Muscle of back (tissue), 11 donors: ENCODE results near the gene ADGRF4. TPM values are rescaled to one million over a fixed set of nuclear protein-coding genes. Genes with fewer than 3 reads are reported as not detected.
"Not testable (repeated sequence)": the region's sequence is repeated elsewhere in the genome, so short reads cannot be mapped to it uniquely, and the experiment has no call there.

ENCODE experiments used
- DNase-seq, 3 donors: peaks; one replicate each; pipeline versions ENCODE4 v3.0.0 to v3.0.0-alpha.2; 2013
- polyA plus RNA-seq, 10 donors: library from polyadenylated mRNA; unstranded; fragments of 120-200 nt; gene quantifications; one replicate each; pipeline ENCODE4 v1.2.1, GENCODE V29; 2013; ENCODE audit not compliant: insufficient read length in 10 of 10

ADGRF4 gene
- polyA plus RNA-seq, 10 donors: 0.07 to 1.1 (median 0.09) TPM; not detected in 5

DNA sequence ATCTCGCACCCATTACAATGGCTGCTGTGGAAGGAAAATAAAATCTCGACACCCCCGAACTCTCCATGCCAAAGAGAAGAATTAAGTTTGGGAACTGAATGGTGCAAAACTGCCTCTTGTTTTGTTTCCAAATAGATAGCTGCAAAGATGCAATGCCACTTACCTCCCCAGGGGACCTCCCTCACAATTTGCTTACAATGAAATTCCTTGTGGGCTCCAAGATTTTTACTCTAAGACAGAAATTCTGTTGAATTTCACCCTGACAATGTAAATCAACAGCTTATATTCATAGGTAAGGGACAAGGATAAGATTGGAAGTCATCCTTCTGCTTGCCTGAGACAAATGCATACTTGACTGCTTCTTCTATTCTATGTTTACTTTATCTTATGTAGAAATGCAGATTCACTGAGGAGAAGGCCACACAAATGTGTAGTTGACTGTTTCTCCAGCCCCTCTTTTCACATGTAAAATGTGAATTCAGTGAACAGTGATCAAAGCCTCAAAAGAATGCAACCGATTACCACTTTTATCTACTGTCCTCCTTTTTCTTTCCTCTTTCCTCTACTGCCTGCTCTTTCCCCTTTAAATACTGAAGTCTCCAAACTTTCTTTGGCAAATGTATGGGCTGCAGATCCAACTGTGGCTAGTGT lies 36.6 kb downstream of the ADGRF4 start:
- DNase-seq: no peak

DNA sequence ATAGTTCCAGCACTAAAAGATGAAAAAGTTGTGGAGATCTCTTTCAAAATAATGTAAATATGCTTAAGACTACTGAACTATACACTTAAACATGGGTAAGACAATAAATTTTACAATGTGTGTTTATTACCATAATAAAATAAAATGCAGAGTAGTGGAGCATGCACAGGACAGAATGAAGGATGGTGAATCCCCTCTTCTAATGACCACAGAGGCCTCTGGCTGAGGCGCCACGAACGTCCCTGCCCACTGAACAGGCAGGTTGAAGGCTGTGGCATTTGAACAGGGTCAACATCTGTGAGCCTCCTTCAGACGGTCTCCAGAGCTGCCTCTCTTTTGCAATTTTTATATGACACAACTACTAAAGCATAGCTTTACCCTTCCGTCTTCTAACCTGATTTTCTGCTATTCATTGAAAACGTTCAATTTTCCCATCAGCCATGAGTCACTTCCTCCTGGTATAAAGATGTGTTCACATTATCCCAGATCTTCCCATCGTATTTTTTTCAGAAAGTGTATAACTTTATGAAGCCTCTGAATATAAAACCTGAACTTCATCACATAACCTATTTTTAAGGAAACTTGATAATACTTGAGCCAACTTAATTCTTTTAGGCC lies 37.8 kb downstream of the ADGRF4 start:
- no peak for DNase-seq

DNA sequence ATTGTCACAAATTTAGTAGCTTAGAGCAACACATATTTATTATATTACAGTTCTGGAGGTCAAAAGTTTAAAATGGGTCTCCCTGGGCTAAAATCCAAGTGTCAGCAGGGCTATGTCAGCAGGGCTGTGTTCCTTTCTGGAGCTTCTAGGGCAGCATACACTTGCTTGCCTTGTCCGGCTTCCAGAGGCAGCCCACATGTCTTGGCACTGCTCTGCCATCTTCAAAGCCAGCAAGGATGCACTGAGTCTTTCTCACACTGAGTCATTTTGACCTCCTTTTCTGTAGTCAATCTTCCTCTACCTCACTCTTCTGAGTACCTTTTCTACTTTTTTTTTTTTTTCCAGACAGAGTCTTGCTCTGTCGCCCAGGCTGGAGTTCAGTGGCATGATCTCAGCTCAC lies 39.0 kb downstream of the ADGRF4 start:
- DNase-seq: peak in 1 of 3 donors; percentile 9

DNA sequence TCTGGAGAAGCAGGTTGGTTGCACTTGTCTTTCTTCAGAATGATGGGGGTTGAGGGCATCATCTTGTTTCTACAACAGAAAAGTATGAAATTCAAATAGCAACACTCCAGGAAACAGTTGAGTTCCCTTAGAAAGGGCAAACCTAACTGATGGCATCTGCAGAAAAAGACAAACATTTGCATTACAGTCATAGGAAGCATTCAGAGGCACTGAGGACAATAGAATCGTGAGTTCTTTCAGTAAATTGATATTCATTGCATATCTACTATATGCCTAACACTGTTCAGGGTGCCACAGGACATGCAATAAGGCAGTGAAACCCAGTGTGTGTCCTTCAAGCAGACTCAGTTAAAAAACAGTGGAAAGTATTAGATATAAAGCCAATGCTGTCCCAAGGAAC lies 42.3 kb downstream of the ADGRF4 start:
- DNase-seq: no peak

DNA sequence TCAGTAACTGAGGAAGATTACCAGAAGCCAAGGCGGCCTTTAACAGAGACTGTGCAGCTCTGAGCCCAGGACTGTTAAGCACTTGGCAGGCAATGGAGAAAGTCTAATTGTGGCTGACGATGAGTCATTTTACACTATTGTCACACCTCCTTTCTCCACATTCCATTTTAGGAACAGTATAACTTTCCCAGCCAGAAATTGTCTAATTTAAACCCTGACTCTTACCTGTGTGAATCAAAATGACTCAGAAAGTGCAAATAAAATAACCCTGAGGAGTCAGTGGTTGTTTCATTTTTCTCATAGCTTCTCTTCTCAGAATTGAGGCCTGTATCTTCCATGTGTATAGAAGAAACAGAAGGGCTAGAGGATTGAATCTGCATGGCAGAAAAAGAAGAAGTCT lies 43.4 kb downstream of the ADGRF4 start:
- no peak for DNase-seq

DNA sequence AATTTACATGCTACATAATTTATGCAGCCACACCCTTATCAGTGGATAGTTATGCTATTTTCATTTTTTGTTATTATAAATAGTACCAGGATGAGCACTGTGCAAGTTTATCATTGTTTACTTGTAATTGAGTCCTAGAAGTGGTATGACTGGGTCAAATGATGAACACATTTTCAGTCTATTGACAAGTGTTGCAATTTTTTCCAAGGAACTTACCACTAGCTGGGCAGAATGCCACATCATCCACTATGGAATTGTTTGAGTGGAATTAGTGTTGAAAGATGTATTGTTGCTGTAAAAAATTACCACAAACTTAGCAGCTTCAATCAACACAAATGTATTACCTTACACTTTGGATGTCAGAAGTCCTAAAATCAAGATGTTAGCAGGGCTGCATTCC lies 45.4 kb downstream of the ADGRF4 start:
- no peak for DNase-seq

DNA sequence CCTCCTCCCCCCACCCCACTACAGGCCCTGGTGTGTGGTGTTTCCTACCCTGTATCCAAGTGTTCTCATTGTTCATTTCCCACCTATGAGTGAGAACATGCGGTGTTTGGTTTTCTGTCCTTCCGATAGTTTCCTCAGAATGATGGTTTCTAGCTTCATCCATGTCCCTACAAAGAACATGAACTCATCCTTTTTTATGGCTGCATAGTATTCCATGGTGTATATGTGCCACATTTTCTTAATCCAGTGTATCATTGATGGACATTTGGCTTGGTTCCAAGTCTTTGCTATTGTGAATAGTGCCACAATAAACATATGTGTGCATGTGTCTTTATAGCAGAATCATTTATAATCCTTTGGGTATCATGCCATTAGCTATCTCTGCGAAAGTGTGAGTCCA lies 46.9 kb downstream of the ADGRF4 start:
- not testable (repeated sequence) for DNase-seq

DNA sequence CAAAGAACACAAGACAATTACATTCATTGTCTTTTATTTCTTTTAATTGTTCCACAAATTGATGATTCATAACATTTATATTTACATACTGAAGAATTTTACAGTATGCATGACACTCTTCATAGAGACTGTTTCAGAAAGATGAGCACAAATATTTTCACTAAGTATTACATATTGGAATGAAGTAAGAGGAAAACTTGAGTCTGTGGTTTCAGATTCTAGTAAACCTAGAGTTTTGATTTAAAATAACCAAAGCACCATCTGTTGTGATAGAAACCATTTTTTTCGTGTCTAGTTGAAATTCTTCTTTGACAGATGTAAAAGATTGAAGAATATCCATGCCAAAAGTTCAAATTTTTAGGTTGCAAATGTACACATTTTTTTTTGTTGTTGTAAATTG lies 51.4 kb downstream of the ADGRF4 start:
- DNase-seq: no peak

DNA sequence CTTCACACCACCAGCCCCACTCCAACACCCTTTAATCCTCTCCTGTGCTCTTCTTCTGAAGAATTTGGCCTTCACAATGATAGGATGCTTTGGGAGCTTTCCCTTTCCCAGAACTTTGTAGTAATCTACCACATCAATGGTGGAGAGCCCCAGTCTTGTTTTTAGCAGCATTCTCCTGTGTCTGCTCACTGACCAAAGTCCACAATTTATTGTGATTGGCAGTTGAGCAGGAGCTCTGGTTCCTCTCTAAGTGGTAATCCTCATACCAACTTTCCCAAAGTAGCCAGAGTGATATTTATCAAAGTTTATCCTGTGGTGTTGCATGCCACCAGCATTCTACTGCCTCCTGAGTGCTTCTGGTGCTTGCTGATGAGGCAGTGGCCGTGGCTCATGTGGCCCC lies 54.4 kb downstream of the ADGRF4 start:
- DNase-seq: no peak

DNA sequence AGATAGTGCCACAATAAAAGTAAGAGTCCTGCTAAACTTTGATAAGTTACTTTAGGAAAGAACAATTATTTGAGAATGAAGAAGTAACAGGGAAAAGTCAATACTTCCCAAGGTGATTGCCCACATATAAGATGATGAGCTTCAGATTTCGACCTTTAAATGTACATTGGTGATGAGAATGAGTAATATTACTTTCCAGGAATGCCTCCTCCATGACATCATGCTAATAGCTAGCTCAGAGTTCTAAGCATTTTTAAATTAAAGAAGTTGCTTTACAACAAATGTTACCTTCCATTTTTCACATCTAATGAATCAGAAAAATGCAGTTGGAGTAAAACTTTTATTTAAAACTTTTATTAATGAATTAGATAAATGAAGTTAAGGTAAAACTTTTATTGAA lies 61.0 kb downstream of the ADGRF4 start:
- DNase-seq: no peak

DNA sequence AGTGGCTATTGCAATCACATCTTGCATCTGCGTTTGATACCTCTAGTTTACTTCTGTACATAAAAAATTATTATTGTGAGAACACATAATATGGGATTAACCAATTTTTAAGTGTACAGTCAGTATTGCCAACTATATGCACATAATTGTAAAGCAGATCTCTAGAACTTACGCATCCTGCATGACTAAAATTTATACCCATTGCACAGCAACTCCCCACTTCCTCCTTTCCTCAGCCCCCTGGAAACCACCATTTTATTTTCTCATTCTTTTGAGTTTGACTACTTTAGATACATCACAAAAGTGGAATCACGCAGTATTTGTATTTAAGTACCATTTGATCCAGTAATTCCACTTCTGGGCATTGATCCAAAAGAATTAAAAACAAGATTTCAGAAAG lies 64.1 kb downstream of the ADGRF4 start:
- DNase-seq: no peak

DNA sequence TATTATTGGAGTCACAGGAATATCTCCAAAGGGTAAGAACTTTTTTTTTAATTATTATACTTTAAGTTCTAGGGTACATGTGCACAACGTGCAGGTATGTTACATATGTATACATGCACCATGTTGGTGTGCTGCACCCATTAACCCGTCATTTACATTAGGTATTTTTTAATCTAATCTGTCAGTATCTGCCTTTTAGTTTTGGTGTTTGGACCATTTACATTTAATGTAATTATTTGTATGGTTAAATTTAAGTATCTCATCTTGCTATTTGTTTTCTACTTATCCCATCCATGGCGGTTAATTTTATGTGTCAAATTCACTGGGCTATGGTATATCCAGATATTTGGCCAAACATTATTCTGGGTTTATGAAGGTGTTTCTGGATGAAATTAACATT lies 68.1 kb downstream of the ADGRF4 start:
- DNase-seq: no peak

DNA sequence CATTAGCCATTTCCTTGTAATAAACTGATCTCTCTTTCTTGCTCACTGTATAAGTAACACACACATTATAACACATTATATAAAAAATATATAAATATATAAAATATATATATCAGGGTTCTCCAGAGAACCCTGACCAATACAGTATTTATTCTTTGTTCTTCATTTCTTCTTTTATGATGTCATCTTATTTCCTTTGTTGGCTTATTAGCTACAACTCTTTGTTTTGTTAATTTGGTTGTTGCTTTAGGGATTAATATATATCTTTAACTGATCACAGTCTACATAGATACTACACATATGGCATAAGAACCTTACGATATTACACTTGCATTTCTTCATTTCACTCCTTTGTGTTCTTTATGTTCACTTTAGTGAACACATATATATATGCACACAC lies 68.7 kb downstream of the ADGRF4 start:
- no peak for DNase-seq

DNA sequence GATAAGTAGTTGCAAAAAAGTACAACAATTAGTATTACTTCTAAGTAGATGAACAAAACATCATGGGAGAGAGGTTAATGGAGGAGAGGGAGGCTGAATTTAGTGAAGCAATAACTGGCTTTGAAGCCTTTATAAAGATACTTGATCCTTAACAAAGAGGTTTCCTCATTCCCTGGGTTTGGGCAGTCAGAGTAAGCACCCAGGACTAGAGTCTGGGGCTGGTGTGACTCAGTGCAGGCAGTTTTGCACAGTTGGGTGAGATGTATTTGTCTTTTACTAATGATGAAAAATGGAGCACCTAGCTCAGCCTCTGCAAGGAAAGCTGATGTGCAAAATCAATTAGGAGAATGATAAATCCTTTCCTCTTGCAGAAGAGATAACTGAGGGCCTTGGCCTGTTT lies 71.6 kb downstream of the ADGRF4 start:
- DNase-seq: no peak

Other genes with a start within 250 kb of the ADGRF4 start
- gene CD2AP, start 220.8 kb upstream of the ADGRF4 start, polyA plus RNA-seq: 10 to 100 TPM in 8 of 10 donors, 1 to 10 TPM in 2; 9.3 to 14.1 (median 12.9) TPM
- under 1 TPM in 8 of 10 donors, not detected in 2; 0.09 to 0.39 (median 0.21) TPM for gene OPN5, start 83.5 kb downstream of the ADGRF4 start, polyA plus RNA-seq